ENCODE results near the gene ATP6V0E1. TPM values are rescaled to one million over a fixed set of nuclear protein-coding genes. Genes with fewer than 3 reads are reported as not detected.

The ATP6V0E1 gene
- total and polyA plus RNA-seq, 2 of the 8 experiments (the other 6 are each of a cell fraction or from before 2014, with no cell fraction given), result 108 to 134 TPM

- no peak overlapping the region for H4K91ac ChIP-seq (replicated peaks; ENCODE audit: insufficient read length, low read length)
- no peaks in the 10 kb centered on the region for H3K23me2 ChIP-seq (ENCODE audit: low read depth, low read length)
- no peak overlapping the region for H3K4ac ChIP-seq (replicated peaks; ENCODE audit: insufficient read length, low read depth, low read length)
- no peaks in the 10 kb centered on the region for H3K27me3 ChIP-seq (replicated peaks in 1 of 4; ENCODE audit: control insufficient read depth in 3 of 4, extremely low read depth in 1 of 4, insufficient read depth in 3 of 4, low read length in 3 of 4)
- H2BK12ac ChIP-seq (ENCODE audit: low read depth, low read length), result no peak overlapping the region
- no peak overlapping the region for H2AK5ac ChIP-seq (ENCODE audit: low read depth, low read length)
- no peak overlapping the region for H2BK120ac ChIP-seq (replicated peaks; ENCODE audit: low read depth, low read length)
- no peak overlapping the region for H3K4me2 ChIP-seq (ENCODE audit: insufficient read depth in 1 of 2, low read depth in 2 of 2, low read length in 2 of 2)
- WGBS, 2 experiments (ENCODE audit: extremely low coverage in 1 of 2, insufficient coverage in 1 of 2, insufficient read length in 1 of 2, insufficient replicate concordance in 2 of 2, low coverage in 1 of 2, low lambda C conversion rate in 2 of 2, missing lambda C conversion rate in 1 of 2), result 84% methylated on average over 6 of the region's 6 CpGs; no CpG with 5 or more reads in 1 of the 2 experiments
- DNase-seq (ENCODE audit: low read depth in 1 of 2, low spot score in 2 of 2), result no peak
- H2AFZ ChIP-seq (ENCODE audit: low read length), result peak overlapping the region; percentile 71
- no peaks in the 10 kb centered on the region for H3K36me3 ChIP-seq (ENCODE audit: control insufficient read depth in 2 of 4, insufficient read depth in 4 of 4, low read length in 3 of 4)
- ChIA-PET POLR2A (ENCODE audit: partially characterized antibody) (no interaction called here), CTCF (ENCODE audit: partially characterized antibody) (interaction anchor here (0.7 kb wide), 1 partner anchor 257 kb away, joined by 3 read pairs; no protein-coding TSS in a partner anchor)
- H3K9me3 ChIP-seq (ENCODE audit: insufficient read depth in 2 of 2, low read depth in 1 of 2, low read length in 1 of 2), result no peaks in the 10 kb centered on the region
- no peak overlapping the region for H4K8ac ChIP-seq (ENCODE audit: extremely low read depth, insufficient read depth, low read length)
- H3K23ac ChIP-seq (ENCODE audit: insufficient read length), result no peak overlapping the region
- H3K56ac ChIP-seq (replicated peaks; ENCODE audit: insufficient read length, low read depth, low read length), result no peak overlapping the region
- no peak overlapping the region for H2BK20ac ChIP-seq (ENCODE audit: low read length)
- H4K5ac ChIP-seq (ENCODE audit: insufficient read length, low read depth, low read length), result no peak overlapping the region
- no peaks in the 10 kb centered on the region for H3K79me1 ChIP-seq (ENCODE audit: low read depth, low read length)
- H3K4me3 ChIP-seq (ENCODE audit: extremely low read depth in 1 of 4, insufficient read depth in 2 of 4, low read depth in 3 of 4, low read length in 4 of 4), result no peak overlapping the region
- no peak overlapping the region for H3K9ac ChIP-seq (replicated peaks in 1 of 4; ENCODE audit: extremely low read depth in 1 of 4, low read depth in 3 of 4, low read length in 3 of 4)
- H3K14ac ChIP-seq (ENCODE audit: insufficient read length), result no peak overlapping the region
- no peak overlapping the region for H3K27ac ChIP-seq (ENCODE audit: low read depth, low read length)
- H2BK15ac ChIP-seq (ENCODE audit: low read length), result no peak overlapping the region
- peaks cover 0 to 6% (median 3%) of the 10 kb centered on the region in 4 experiments; a peak in 2 of 7 replicates for H3K4me1 ChIP-seq (replicated peaks in 1 of 4; ENCODE audit: control insufficient read depth in 3 of 4, insufficient read depth in 4 of 4, low read length in 3 of 4)
- no peak overlapping the region for H2BK5ac ChIP-seq (ENCODE audit: low read depth, low read length)
- H4K20me1 ChIP-seq (replicated peaks in 1 of 2; ENCODE audit: control insufficient read depth in 1 of 2, insufficient read depth in 2 of 2, low read length in 2 of 2), result no peaks in the 10 kb centered on the region
- no peaks in the 10 kb centered on the region for H3K79me2 ChIP-seq (ENCODE audit: control insufficient read depth in 1 of 2, insufficient read depth in 2 of 2, low read length in 2 of 2)
- no peak overlapping the region for H3K18ac ChIP-seq (ENCODE audit: extremely low read depth, low read length)
- no peak for FAIRE-seq
- TF ChIP-seq SIX5 (IDR thresholded peaks at IDR 0.05; ENCODE audit: low read depth, low read length) (no peak), CTBP2 (IDR thresholded peaks at IDR 0.05; ENCODE audit: borderline replicate concordance, insufficient read depth, insufficient read length, low read length) (no peak), RBBP5 (IDR thresholded peaks at IDR 0.05; ENCODE audit: borderline replicate concordance, low read depth, low read length) (no peak), SUZ12 (IDR thresholded peaks at IDR 0.05; ENCODE audit: low read length) (no peak), CHD2 (IDR thresholded peaks at IDR 0.05; ENCODE audit: low read length) (no peak), BACH1 (IDR thresholded peaks at IDR 0.05; ENCODE audit: low read length) (no peak), SIN3A (conservative IDR thresholded peaks at IDR 0.05 in 1 of 2, IDR thresholded peaks at IDR 0.05 in 1 of 2; ENCODE audit: low read depth in 1 of 2, low read length in 2 of 2) (no peak), POLR2AphosphoS5 (IDR thresholded peaks at IDR 0.05; ENCODE audit: low read depth, low read length) (no peak), HDAC6 (IDR thresholded peaks at IDR 0.05; ENCODE audit: low read depth, low read length) (no peak), SAP30 (IDR thresholded peaks at IDR 0.05; ENCODE audit: insufficient read depth, insufficient replicate concordance, low read length) (no peak), HDAC2 (IDR thresholded peaks at IDR 0.05; ENCODE audit: borderline replicate concordance in 1 of 2, low read depth in 2 of 2, low read length in 2 of 2) (no peak), YY1 (IDR thresholded peaks at IDR 0.05; ENCODE audit: low read depth, low read length) (no peak), SRF (IDR thresholded peaks at IDR 0.05; ENCODE audit: low read depth, low read length) (no peak), SP2 (IDR thresholded peaks at IDR 0.05; ENCODE audit: low read length) (no peak), RXRA (IDR thresholded peaks at IDR 0.05; ENCODE audit: insufficient read depth, low read depth, low read length) (no peak), TAF1 (IDR thresholded peaks at IDR 0.05; ENCODE audit: low read depth, low read length) (no peak)
Observed at GRCh38 chr5:173047838-173048105, 64.2 kb downstream of the ATP6V0E1 start.
